ENCODE results near the gene COL24A1. TPM values are rescaled to one million over a fixed set of nuclear protein-coding genes. Genes with fewer than 3 reads are reported as not detected.
A peak's percentile ranks its signal among the peaks of the same experiment; 100 is the strongest.
"Not testable (repeated sequence)": the region's sequence is repeated elsewhere in the genome, so short reads cannot be mapped to it uniquely, and the experiment has no call there.

The COL24A1 gene
- total RNA-seq, 1 donor from 2014 or later = 4.9 TPM

GRCh38 chr1:85801520-85801919, 355.1 kb downstream of the COL24A1 start:
- DNase-seq = no peak

- DNase-seq = no peak
These were observed 356.8 kb downstream of the COL24A1 start for GRCh38 chr1:85799737-85800136.

- no peak for DNase-seq
These were observed 358.2 kb downstream of the COL24A1 start for GRCh38 chr1:85798419-85798818.

GRCh38 chr1:85777021-85777420, 379.6 kb downstream of the COL24A1 start:
- DNase-seq = not testable (repeated sequence)

GRCh38 chr1:85762804-85763203, 393.8 kb downstream of the COL24A1 start:
- DNase-seq = no peak

- DNase-seq = no peak
These were observed 399.7 kb downstream of the COL24A1 start for GRCh38 chr1:85756864-85757263.

- DNase-seq = no peak
These were observed 408.5 kb downstream of the COL24A1 start for GRCh38 chr1:85748120-85748519.

GRCh38 chr1:85746777-85747176, 409.8 kb downstream of the COL24A1 start:
- DNase-seq = no peak

- no peak for DNase-seq
These were observed 412.8 kb downstream of the COL24A1 start for GRCh38 chr1:85743814-85744213.

- no peak for DNase-seq
These were observed 421.6 kb downstream of the COL24A1 start for GRCh38 chr1:85734931-85735330.

GRCh38 chr1:85718678-85719340, 437.8 kb downstream of the COL24A1 start:
- DNase-seq = no peak

GRCh38 chr1:85714418-85715114, 442.0 kb downstream of the COL24A1 start:
- not testable (repeated sequence) for DNase-seq

GRCh38 chr1:85708829-85709227, 447.7 kb downstream of the COL24A1 start:
- peak; percentile 5 for DNase-seq

- DNase-seq = peak; percentile 96
These were observed 448.4 kb downstream of the COL24A1 start, which contains the start of gene ZNHIT6 for GRCh38 chr1:85707990-85708828. Gene ZNHIT6, minus strand, starts transcription at chr1:85708433. Its CDS starts 149 bp downstream, at chr1:85708284.

- peak; percentile 2 for DNase-seq
These were observed 449.1 kb downstream of the COL24A1 start for GRCh38 chr1:85707267-85707989.

GRCh38 chr1:85705940-85706339, 450.6 kb downstream of the COL24A1 start:
- DNase-seq = no peak

- no peak for DNase-seq
These were observed 456.1 kb downstream of the COL24A1 start for GRCh38 chr1:85700422-85700821.

GRCh38 chr1:85697895-85698294, 458.7 kb downstream of the COL24A1 start:
- DNase-seq = no peak

GRCh38 chr1:85692730-85693314, 463.8 kb downstream of the COL24A1 start:
- DNase-seq = peak; percentile 55

- no peak for DNase-seq
These were observed 466.7 kb downstream of the COL24A1 start for GRCh38 chr1:85689775-85690404.
